CD4-positive, alpha-beta T cell (primary cell): ENCODE data around the gene LRRC46. TPM values are rescaled to one million over a fixed set of nuclear protein-coding genes. Genes with fewer than 3 reads are reported as not detected.

Experiments
- ATAC-seq: fragments of 200-7000 bp; cut with Tn5 transposase; one replicate; pipeline ENCODE4 v1.10.0; 2022; ENCODE audit warnings: mild to moderate bottlenecking; ENCODE audit not compliant: poor library complexity
- CTCF ChIA-PET: fragments of 350-600 bp; sonication (Branson Sonifier 250); formaldehyde crosslinking; loops from one replicate; lab custom pipeline; 2021; ENCODE audit warnings: antibody characterized with exemption, inconsistent platforms; lab: Charles Lee
- POLR2A ChIA-PET: fragments of 350-600 bp; sonication (Branson Sonifier 250); formaldehyde crosslinking; loops from one replicate; lab custom pipeline; 2021; ENCODE audit warnings: antibody characterized with exemption, inconsistent platforms; lab: Charles Lee
- DNase-seq, 14 experiments: peaks; one replicate each; pipeline ENCODE4 v3.0.0-alpha.2; 2013 to 2020; ENCODE audit warnings: mixed read lengths in 2 of 14
- H3K27ac ChIP-seq, 2 donors: one replicate each; pipeline versions ENCODE4 v1.5.1 to v1.7.0; 2013; ENCODE audit warnings: low read length in 2 of 2, low read depth in 1 of 2, mild to moderate bottlenecking in 1 of 2
- H3K27me3 ChIP-seq, 2 experiments: 1 replicate in 1 of 2; 2 replicates in 1 of 2; pipeline versions ENCODE4 v1.6.1 to v1.7.0; 2013; ENCODE audit warnings: low read length in 2 of 2, control low read depth in 1 of 2, mild to moderate bottlenecking in 1 of 2, moderate library complexity in 1 of 2; ENCODE audit not compliant: insufficient read depth in 2 of 2, control insufficient read depth in 1 of 2
- H3K36me3 ChIP-seq: one replicate; pipeline ENCODE4 v1.6.1; 2013; ENCODE audit warnings: low read length, control low read depth; ENCODE audit not compliant: insufficient read depth
- H3K4me1 ChIP-seq: one replicate; pipeline ENCODE4 v1.6.1; 2013; ENCODE audit warnings: low read length, control low read depth; ENCODE audit not compliant: insufficient read depth
- H3K4me3 ChIP-seq: one replicate; pipeline ENCODE4 v1.5.1; 2013; ENCODE audit warnings: mild to moderate bottlenecking, low read length, moderate library complexity
- H3K9me3 ChIP-seq, 2 experiments: 1 replicate in 1 of 2; 2 replicates in 1 of 2; pipeline versions ENCODE4 v1.6.1 to v1.7.0; 2013; ENCODE audit warnings: low read length in 2 of 2, mild to moderate bottlenecking in 2 of 2, control low read depth in 1 of 2, moderate library complexity in 1 of 2; ENCODE audit not compliant: control insufficient read depth in 1 of 2, insufficient read depth in 1 of 2
- H3K27ac Mint-ChIP-seq: one replicate; pipeline ENCODE4 v1.8.0; 2020; ENCODE audit warnings: mixed read lengths
- H3K27me3 Mint-ChIP-seq: one replicate; pipeline ENCODE4 v1.8.0; 2021; ENCODE audit warnings: mixed read lengths
- H3K36me3 Mint-ChIP-seq: one replicate; pipeline ENCODE4 v1.8.0; 2021; ENCODE audit warnings: low read depth, mixed read lengths
- H3K4me1 Mint-ChIP-seq: one replicate; pipeline ENCODE4 v1.8.0; 2021; ENCODE audit warnings: low read depth, mixed read lengths
- H3K4me3 Mint-ChIP-seq: one replicate; pipeline ENCODE4 v1.8.0; 2020; ENCODE audit warnings: mild to moderate bottlenecking, mixed read lengths
- H3K9me3 Mint-ChIP-seq: one replicate; pipeline ENCODE4 v1.8.0; 2020; ENCODE audit warnings: mixed read lengths
- intact Hi-C, 2 experiments: fragments of 100-400 bp; cut with DNase I in 1 of 2; cut with micrococcal nuclease in 1 of 2; formaldehyde crosslinking; loops; one replicate each; pipeline versions ENCODE4 v1.15.1 to v1.9.0; 2023 to 2025; cut with DNase I, micrococcal nuclease
- total RNA-seq, 174 experiments: library from RNA in 2 of 174; stranded (reverse) in 2 of 174; gene quantifications; one replicate each; pipeline ENCODE4 v1.2.3 and lab custom pipeline; 2021 to 2026
- TF ChIP-seq, protein P1 (sequence below): fragments of 200-600 bp; IDR thresholded peaks from one replicate; pipeline ENCODE4 v1.8.0; 2022; ENCODE audit warnings: antibody characterized with exemption, mild to moderate bottlenecking

Gene LRRC46
- total RNA-seq, 2 experiments from 2014 or later = 0.42 to 0.85 TPM

DNA sequence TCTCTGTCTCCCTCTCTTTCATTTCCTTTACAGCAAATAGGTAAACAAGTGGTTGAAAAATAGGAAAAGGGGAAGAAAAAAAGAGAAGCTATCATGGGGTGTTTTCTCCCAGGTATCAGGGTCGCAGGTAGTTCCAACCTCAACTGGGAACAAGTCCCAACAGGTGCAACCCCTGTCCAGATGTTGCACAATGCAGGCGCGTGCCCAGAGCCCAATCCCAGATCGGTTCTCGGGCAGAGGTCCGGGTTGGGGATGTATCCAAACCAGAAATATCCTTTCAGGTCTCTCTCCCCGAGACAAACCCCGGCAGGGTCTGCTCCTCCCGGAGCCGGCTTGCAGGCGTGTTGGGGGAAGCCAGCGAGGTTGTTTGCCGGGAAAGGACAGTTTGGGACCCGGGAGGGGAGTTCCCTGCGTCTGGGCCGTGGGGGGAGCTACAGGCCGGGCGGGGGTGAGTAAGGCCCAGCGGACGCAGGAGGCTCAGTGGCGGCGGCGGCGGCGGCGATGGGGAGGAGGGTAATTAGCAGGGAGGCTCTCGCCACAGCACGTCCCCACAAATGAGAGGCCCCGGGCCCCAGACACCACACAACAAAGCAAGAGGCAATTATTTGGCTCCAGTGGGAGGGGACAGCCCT, 40.7 kb downstream of the LRRC46 start:
- no peak overlapping the region for H3K4me3 Mint-ChIP-seq
- peaks cover 74% of the 10 kb centered on the region for H3K27me3 Mint-ChIP-seq
- DNase-seq (no peak), ATAC-seq (no peak)
- no peaks in the 10 kb centered on the region for H3K9me3 Mint-ChIP-seq
- intact Hi-C loops = no loop called here
- Histone ChIP-seq H3K27ac (no peak overlapping the region), H3K9me3 (peaks cover 0 to 8% of the 10 kb centered on the region in 2 experiments), H3K27me3 (peaks cover 28 to 42% of the 10 kb centered on the region in 2 experiments), H3K36me3 (no peaks in the 10 kb centered on the region), H3K4me1 (no peaks in the 10 kb centered on the region), H3K4me3 (no peak overlapping the region)
- H3K27ac Mint-ChIP-seq = no peak overlapping the region
- POLR2A ChIA-PET = no interaction called here
- no peaks in the 10 kb centered on the region for H3K36me3 Mint-ChIP-seq
- CTCF ChIA-PET = no interaction called here
- TF ChIP-seq, protein P1, sequence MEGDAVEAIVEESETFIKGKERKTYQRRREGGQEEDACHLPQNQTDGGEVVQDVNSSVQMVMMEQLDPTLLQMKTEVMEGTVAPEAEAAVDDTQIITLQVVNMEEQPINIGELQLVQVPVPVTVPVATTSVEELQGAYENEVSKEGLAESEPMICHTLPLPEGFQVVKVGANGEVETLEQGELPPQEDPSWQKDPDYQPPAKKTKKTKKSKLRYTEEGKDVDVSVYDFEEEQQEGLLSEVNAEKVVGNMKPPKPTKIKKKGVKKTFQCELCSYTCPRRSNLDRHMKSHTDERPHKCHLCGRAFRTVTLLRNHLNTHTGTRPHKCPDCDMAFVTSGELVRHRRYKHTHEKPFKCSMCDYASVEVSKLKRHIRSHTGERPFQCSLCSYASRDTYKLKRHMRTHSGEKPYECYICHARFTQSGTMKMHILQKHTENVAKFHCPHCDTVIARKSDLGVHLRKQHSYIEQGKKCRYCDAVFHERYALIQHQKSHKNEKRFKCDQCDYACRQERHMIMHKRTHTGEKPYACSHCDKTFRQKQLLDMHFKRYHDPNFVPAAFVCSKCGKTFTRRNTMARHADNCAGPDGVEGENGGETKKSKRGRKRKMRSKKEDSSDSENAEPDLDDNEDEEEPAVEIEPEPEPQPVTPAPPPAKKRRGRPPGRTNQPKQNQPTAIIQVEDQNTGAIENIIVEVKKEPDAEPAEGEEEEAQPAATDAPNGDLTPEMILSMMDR = no peak
- H3K4me1 Mint-ChIP-seq = no peaks in the 10 kb centered on the region

- Histone ChIP-seq H3K9me3 (peaks cover 0 to 8% of the 10 kb centered on the region in 2 experiments), H3K27ac (no peak overlapping the region), H3K4me1 (no peaks in the 10 kb centered on the region), H3K36me3 (no peaks in the 10 kb centered on the region), H3K4me3 (no peak overlapping the region), H3K27me3 (peaks cover 28 to 42% of the 10 kb centered on the region in 2 experiments)
- no peaks in the 10 kb centered on the region for H3K36me3 Mint-ChIP-seq
- no peaks in the 10 kb centered on the region for H3K9me3 Mint-ChIP-seq
- no peak overlapping the region for H3K27ac Mint-ChIP-seq
- TF ChIP-seq, protein P1 = no peak
- CTCF ChIA-PET = interaction anchor here (1.2 kb wide), 1 partner anchor 31 kb away, joined by 4 read pairs; the partner anchor contains the start of gene SCRN2
- H3K4me1 Mint-ChIP-seq = no peaks in the 10 kb centered on the region
- ATAC-seq (no peak), DNase-seq (no peak)
- H3K27me3 Mint-ChIP-seq = peaks cover 76% of the 10 kb centered on the region
- intact Hi-C loops = no loop called here
- POLR2A ChIA-PET = no interaction called here
- no peak overlapping the region for H3K4me3 Mint-ChIP-seq
These were observed 41.2 kb downstream of the LRRC46 start for GRCh38 chr17:47872651-47873161.

DNA sequence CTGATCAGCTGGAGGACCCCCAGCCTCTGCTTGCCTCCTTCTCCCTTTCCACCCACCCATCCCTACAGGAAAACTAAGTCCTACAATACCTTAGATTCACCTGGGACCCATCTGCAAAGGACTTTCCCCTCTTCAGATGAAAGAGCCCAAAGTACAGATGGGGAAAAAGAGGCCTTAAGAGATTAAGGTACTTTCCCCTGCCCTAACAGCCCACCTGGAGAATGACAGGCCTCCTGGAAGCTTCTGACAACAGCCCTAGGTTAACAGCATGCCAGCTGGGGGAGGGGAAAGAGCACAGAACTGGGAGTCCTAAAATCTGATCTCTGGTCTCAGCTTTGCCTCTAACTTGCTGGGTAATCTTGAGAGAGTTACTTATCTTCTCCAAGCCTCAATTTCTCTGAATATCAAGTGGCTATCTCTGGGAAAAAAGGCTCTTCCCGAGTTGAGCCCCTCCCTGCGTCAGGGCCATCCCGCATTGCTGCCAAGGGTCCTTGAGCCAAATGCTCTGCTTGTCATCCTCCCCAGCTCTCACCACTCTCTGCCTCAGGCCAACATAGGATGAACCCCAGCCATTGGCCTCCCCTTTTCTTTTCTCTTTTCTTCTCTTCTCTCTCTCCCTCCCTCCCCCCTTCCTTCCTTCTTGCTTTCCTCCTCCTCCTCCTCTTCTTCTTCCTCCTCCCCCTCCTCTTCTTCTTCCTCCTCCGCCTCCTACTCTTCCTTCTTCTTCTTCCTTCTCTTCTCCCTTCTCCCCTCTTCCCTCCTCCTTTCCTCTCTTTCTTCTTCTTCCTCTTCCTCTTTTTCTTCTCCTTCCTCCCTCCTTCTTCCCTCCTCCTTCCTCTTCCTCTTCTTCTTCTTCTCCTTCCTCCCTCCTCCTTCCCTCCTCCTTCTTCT, 42.0 kb downstream of the LRRC46 start:
- no peak for ATAC-seq
- Mint-ChIP-seq H3K4me3 (no peak overlapping the region), H3K4me1 (no peaks in the 10 kb centered on the region), H3K9me3 (no peaks in the 10 kb centered on the region), H3K27me3 (peaks cover 76% of the 10 kb centered on the region), H3K27ac (no peak overlapping the region), H3K36me3 (no peaks in the 10 kb centered on the region)
- intact Hi-C loops = no loop called here
- H3K4me3 ChIP-seq = no peak overlapping the region
- H3K4me1 ChIP-seq = no peaks in the 10 kb centered on the region
- H3K27ac ChIP-seq = no peak overlapping the region
- peaks cover 0 to 8% of the 10 kb centered on the region in 2 experiments for H3K9me3 ChIP-seq
- POLR2A ChIA-PET = no interaction called here
- H3K27me3 ChIP-seq = peaks cover 31 to 43% of the 10 kb centered on the region in 2 experiments
- H3K36me3 ChIP-seq = no peaks in the 10 kb centered on the region
- TF ChIP-seq, protein P1 = no peak
- DNase-seq = no peak
- CTCF ChIA-PET = interaction anchor here (1.2 kb wide), 1 partner anchor 32 kb away, joined by 4 read pairs; the partner anchor contains the start of gene SCRN2
